Osteocyte (in vitro differentiated cells): ENCODE results near the gene SC5D. TPM values are rescaled to one million over a fixed set of nuclear protein-coding genes. Genes with fewer than 3 reads are reported as not detected.

Source experiments
- DNase-seq: peaks from one replicate; pipeline ENCODE4 v3.0.0; 2021; ENCODE audit warnings: mixed read lengths; ENCODE audit not compliant: unreplicated experiment; ENCODE audit errors: extremely low spot score
- H3K27ac Mint-ChIP-seq: one replicate; pipeline ENCODE4 v1.8.0; 2021; ENCODE audit warnings: mild to moderate bottlenecking, mixed read lengths; ENCODE audit not compliant: unreplicated experiment
- H3K27me3 Mint-ChIP-seq: one replicate; pipeline ENCODE4 v1.8.0; 2021; ENCODE audit warnings: mixed read lengths; ENCODE audit not compliant: unreplicated experiment
- H3K36me3 Mint-ChIP-seq: one replicate; pipeline ENCODE4 v1.8.0; 2021; ENCODE audit warnings: mixed read lengths; ENCODE audit not compliant: unreplicated experiment
- H3K4me1 Mint-ChIP-seq: one replicate; pipeline ENCODE4 v1.8.0; 2021; ENCODE audit warnings: mixed read lengths; ENCODE audit not compliant: unreplicated experiment
- H3K4me3 Mint-ChIP-seq: one replicate; pipeline ENCODE4 v1.8.0; 2021; ENCODE audit warnings: mild to moderate bottlenecking, moderate library complexity, mixed read lengths; ENCODE audit not compliant: unreplicated experiment
- H3K9me3 Mint-ChIP-seq: one replicate; pipeline ENCODE4 v1.8.0; 2021; ENCODE audit warnings: mixed read lengths; ENCODE audit not compliant: unreplicated experiment
- CTCF ChIP-seq: fragments of 200-600 bp; sonication (generic); IDR thresholded peaks from 2 replicates; pipeline ENCODE4 v1.5.0; 2021; ENCODE audit warnings: antibody characterized with exemption, mild to moderate bottlenecking, moderate library complexity
- total RNA-seq: library from RNA; stranded (reverse); gene quantifications from 2 replicates; pipeline ENCODE4 v1.2.1, GENCODE V29; 2021

SC5D gene
- total RNA-seq, 1 donor from 2014 or later: 32.3 TPM

GRCh38 chr11:121318848-121319834 is 26.6 kb downstream of the SC5D start:
- no peak overlapping the region for H3K4me3 Mint-ChIP-seq
- H3K36me3 Mint-ChIP-seq: no peaks in the 10 kb centered on the region
- no peak overlapping the region for H3K27ac Mint-ChIP-seq
- peak; percentile 78 for TF ChIP-seq CTCF
- no peaks in the 10 kb centered on the region for H3K4me1 Mint-ChIP-seq
- no peak for DNase-seq
- no peaks in the 10 kb centered on the region for H3K9me3 Mint-ChIP-seq
- peaks cover 32% of the 10 kb centered on the region for H3K27me3 Mint-ChIP-seq

- Mint-ChIP-seq H3K27me3 (peaks cover 44% of the 10 kb centered on the region), H3K36me3 (no peaks in the 10 kb centered on the region), H3K4me1 (no peaks in the 10 kb centered on the region), H3K9me3 (no peaks in the 10 kb centered on the region), H3K4me3 (no peak overlapping the region), H3K27ac (no peak overlapping the region)
- no peak for DNase-seq
- TF ChIP-seq CTCF: peak; percentile 33
These were observed 29.2 kb downstream of the SC5D start for GRCh38 chr11:121321614-121322243.

- Mint-ChIP-seq H3K4me1 (no peaks in the 10 kb centered on the region), H3K27ac (no peak overlapping the region)
These were observed 30.6 kb downstream of the SC5D start for GRCh38 chr11:121323046-121323607.

GRCh38 chr11:121326230-121326629 is 33.7 kb downstream of the SC5D start:
- DNase-seq: no peak
- TF ChIP-seq CTCF: no peak
- H3K9me3 Mint-ChIP-seq: no peaks in the 10 kb centered on the region
- no peak overlapping the region for H3K4me3 Mint-ChIP-seq
- peaks cover 33% of the 10 kb centered on the region for H3K27me3 Mint-ChIP-seq
- H3K36me3 Mint-ChIP-seq: no peaks in the 10 kb centered on the region
- no peak overlapping the region for H3K27ac Mint-ChIP-seq
- H3K4me1 Mint-ChIP-seq: no peaks in the 10 kb centered on the region

More at GRCh38 chr11:121323046-121323607, 30.6 kb downstream of the SC5D start:
- H3K27me3 Mint-ChIP-seq: peaks cover 41% of the 10 kb centered on the region
- DNase-seq: no peak
- H3K36me3 Mint-ChIP-seq: no peaks in the 10 kb centered on the region
- H3K4me3 Mint-ChIP-seq: no peak overlapping the region
- H3K9me3 Mint-ChIP-seq: no peaks in the 10 kb centered on the region
- TF ChIP-seq CTCF: no peak

- DNase-seq: no peak
- H3K4me3 Mint-ChIP-seq: no peak overlapping the region
- H3K27ac Mint-ChIP-seq: no peak overlapping the region
- no peaks in the 10 kb centered on the region for H3K36me3 Mint-ChIP-seq
- H3K4me1 Mint-ChIP-seq: no peaks in the 10 kb centered on the region
- TF ChIP-seq CTCF: no peak
- no peaks in the 10 kb centered on the region for H3K9me3 Mint-ChIP-seq
- peaks cover 29% of the 10 kb centered on the region for H3K27me3 Mint-ChIP-seq
These were observed 35.0 kb downstream of the SC5D start for GRCh38 chr11:121327553-121327952.
